GM13977 (cell line): ENCODE data around the gene BCL2L12.

Source experiments
- DNase-seq: peaks from one replicate; pipeline ENCODE4 v3.0.0; 2012; ENCODE audit warnings: low spot score
- CTCF ChIP-seq: IDR thresholded peaks from 2 replicates; pipeline ENCODE4 v1.5.1; 2012; ENCODE audit warnings: mild to moderate bottlenecking, control low read depth; ENCODE audit not compliant: insufficient read depth; ENCODE audit errors: extremely low read depth, missing control alignments
- in situ Hi-C: fragments of 300-500 bp; cut with MboI; formaldehyde crosslinking; loops from one replicate; pipeline ENCODE4 v1.12.0; 2022; ENCODE audit warnings: low sequenced_read_pairs, low pct_unique_long_range_greater_than_20kb, mixed read lengths, inconsistent platforms; ENCODE audit not compliant: unreplicated experiment

The BCL2L12 gene

GRCh38 chr19:49690079-49690655 is 24.4 kb downstream of the BCL2L12 start:
- TF ChIP-seq CTCF, result no peak
- no peak for DNase-seq
- in situ Hi-C loops, result no loop called here

GRCh38 chr19:49690656-49691242 is 25.0 kb downstream of the BCL2L12 start, which contains the start of gene CPT1C:
Gene CPT1C, plus strand, starts transcription at chr19:49691116. Its CDS starts 1,137 bp downstream, at chr19:49692253.
- in situ Hi-C loops, result no loop called here
- DNase-seq, result peak; percentile 74
- TF ChIP-seq CTCF, result no peak

- TF ChIP-seq CTCF, result no peak
- in situ Hi-C loops, result no loop called here
- DNase-seq, result peak; percentile 66
These were observed 25.8 kb downstream of the BCL2L12 start for GRCh38 chr19:49691243-49692146.

GRCh38 chr19:49692147-49692506 is 26.4 kb downstream of the BCL2L12 start:
- DNase-seq, result no peak
- in situ Hi-C loops, result no loop called here
- TF ChIP-seq CTCF, result no peak

- DNase-seq, result no peak
- TF ChIP-seq CTCF, result no peak
- in situ Hi-C loops, result no loop called here
These were observed 30.4 kb downstream of the BCL2L12 start for GRCh38 chr19:49696115-49696514.

GRCh38 chr19:49696865-49697264 is 31.1 kb downstream of the BCL2L12 start:
- no peak for DNase-seq
- in situ Hi-C loops, result no loop called here
- no peak for TF ChIP-seq CTCF
